HEK293 (cell line): Measurements from ENCODE around the gene PCED1A.

Experiments
- ZNF211 ChIP-seq: fragments of 450-650 bp; formaldehyde crosslinking; IDR thresholded peaks from 2 replicates; pipeline ENCODE4 v1.5.1; 2016; ENCODE audit warnings: low read depth, missing biosample characterization, missing genetic modification characterization
- TF ChIP-seq, protein P1 (sequence below): fragments of 450-650 bp; formaldehyde crosslinking; IDR thresholded peaks from 2 replicates; pipeline ENCODE4 v1.5.1; 2016; ENCODE audit warnings: missing biosample characterization, missing genetic modification characterization

DNA sequence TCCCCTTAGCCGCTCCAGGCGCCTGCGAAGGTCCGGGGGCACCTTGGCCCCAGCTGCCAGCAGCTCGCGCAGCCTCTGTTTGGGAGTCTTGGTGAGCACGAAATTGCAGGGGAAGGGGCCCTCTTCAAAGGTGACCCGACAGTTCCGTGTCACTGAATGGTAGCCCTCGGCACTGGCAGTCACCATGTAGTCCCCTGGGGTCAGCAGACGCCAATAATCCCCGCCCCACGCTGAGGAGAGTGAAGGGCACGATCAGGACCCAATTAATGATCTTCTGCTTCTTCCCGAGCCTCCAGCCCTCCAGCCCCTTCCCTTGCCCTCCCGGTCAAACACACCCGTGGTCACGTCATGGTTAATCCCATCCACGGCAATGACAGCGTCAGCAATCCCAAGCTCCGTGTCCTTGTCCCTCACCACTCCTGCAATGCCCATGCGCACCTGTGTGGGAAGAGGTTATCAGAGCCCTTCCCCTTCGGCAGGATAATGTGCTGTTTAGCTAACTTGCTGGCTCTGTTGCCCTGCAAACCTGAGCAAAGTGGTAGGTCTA lies 46.2 kb downstream of the PCED1A start:
- no peak for TF ChIP-seq ZNF211 (tag by site-specific recombination)
- TF ChIP-seq, protein P1, sequence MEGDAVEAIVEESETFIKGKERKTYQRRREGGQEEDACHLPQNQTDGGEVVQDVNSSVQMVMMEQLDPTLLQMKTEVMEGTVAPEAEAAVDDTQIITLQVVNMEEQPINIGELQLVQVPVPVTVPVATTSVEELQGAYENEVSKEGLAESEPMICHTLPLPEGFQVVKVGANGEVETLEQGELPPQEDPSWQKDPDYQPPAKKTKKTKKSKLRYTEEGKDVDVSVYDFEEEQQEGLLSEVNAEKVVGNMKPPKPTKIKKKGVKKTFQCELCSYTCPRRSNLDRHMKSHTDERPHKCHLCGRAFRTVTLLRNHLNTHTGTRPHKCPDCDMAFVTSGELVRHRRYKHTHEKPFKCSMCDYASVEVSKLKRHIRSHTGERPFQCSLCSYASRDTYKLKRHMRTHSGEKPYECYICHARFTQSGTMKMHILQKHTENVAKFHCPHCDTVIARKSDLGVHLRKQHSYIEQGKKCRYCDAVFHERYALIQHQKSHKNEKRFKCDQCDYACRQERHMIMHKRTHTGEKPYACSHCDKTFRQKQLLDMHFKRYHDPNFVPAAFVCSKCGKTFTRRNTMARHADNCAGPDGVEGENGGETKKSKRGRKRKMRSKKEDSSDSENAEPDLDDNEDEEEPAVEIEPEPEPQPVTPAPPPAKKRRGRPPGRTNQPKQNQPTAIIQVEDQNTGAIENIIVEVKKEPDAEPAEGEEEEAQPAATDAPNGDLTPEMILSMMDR = no peak
